Heart right ventricle (tissue), 16 donors: Measurements from ENCODE around the gene RDH16. TPM values are rescaled to one million over a fixed set of nuclear protein-coding genes. Genes with fewer than 3 reads are reported as not detected.

Experiments used
- ATAC-seq, 8 donors: fragments of 200-7000 bp; cut with Tn5 transposase; one replicate each; pipeline ENCODE4 v1.9.1; 2020; ENCODE audit warnings: mild to moderate bottlenecking in 8 of 8, moderate library complexity in 8 of 8, moderate number of reproducible peaks in 1 of 8
- DNase-seq, 2 donors: peaks; one replicate each; pipeline ENCODE4 v3.0.0-alpha.2; 2020
- H3K27ac ChIP-seq, 10 donors: fragments of 200-600 bp; sonication (generic) in 2 of 10; one replicate each; pipeline versions ENCODE4 v1.5.0 to v1.8.0; 2020 to 2022; ENCODE audit warnings: mild to moderate bottlenecking in 3 of 10
- H3K27me3 ChIP-seq, 7 donors: fragments of 200-600 bp; one replicate each; pipeline ENCODE4 v1.8.0; 2021 to 2022; ENCODE audit warnings: mild to moderate bottlenecking in 2 of 7
- H3K36me3 ChIP-seq, 9 donors: fragments of 200-600 bp; sonication (generic) in 1 of 9; one replicate each; pipeline versions ENCODE4 v1.5.0 to v1.8.0; 2020 to 2022; ENCODE audit warnings: mild to moderate bottlenecking in 2 of 9
- H3K4me1 ChIP-seq, 9 donors: fragments of 200-600 bp; sonication (generic) in 1 of 9; one replicate each; pipeline versions ENCODE4 v1.5.0 to v1.8.0; 2020 to 2022; ENCODE audit warnings: mild to moderate bottlenecking in 4 of 9
- H3K4me3 ChIP-seq, 10 donors: fragments of 200-600 bp; sonication (generic) in 2 of 10; one replicate each; pipeline versions ENCODE4 v1.5.0 to v1.8.0; 2020 to 2022; ENCODE audit warnings: mild to moderate bottlenecking in 7 of 10, moderate library complexity in 2 of 10
- H3K9me3 ChIP-seq, 11 donors: fragments of 200-600 bp in 10 of 11; sonication (generic) in 2 of 11; one replicate each; pipeline versions ENCODE4 v1.5.0 to v1.8.0; 2013 to 2022; ENCODE audit warnings: mild to moderate bottlenecking in 2 of 11, control low read depth in 1 of 11, moderate library complexity in 1 of 11
- WGBS, 2 donors: extraction: QIAGEN DNeasy Blood & Tissue Kit; methylation state at CpG; one replicate each; pipeline ENCODE4 v1.1.7; 2013; ENCODE audit warnings: inconsistent platforms in 1 of 2; 5-methylcytosine and 5-hydroxymethylcytosine counted together
- intact Hi-C, 10 donors: fragments of 100-400 bp; cut with DNase I; formaldehyde crosslinking; loops; one replicate each; pipeline versions ENCODE4 v1.11.1 to v1.14.2; 2022
- polyA plus RNA-seq, 2 donors: library from polyadenylated mRNA; stranded (reverse); fragments of 200-250 nt; gene quantifications; one replicate each; pipeline ENCODE4 v1.2.3, GENCODE V29; 2013
- total RNA-seq, 10 donors: library from RNA; stranded (reverse); fragmentation: NEBNext Ultra II Directional in 3 of 10; extraction: Animal tissue kit (Norgen Biotek cat#: 25700) in 3 of 10; gene quantifications; one replicate each; pipeline versions ENCODE4 v1.2.1 to v1.2.4, GENCODE V29; 2021 to 2023
- TF ChIP-seq, protein P1 (sequence below), 9 donors: fragments of 200-600 bp; sonication (generic) in 2 of 9; IDR thresholded peaks; one replicate each; pipeline versions ENCODE4 v1.5.0 to v1.8.0; 2021 to 2022; ENCODE audit warnings: antibody characterized with exemption in 9 of 9, mild to moderate bottlenecking in 5 of 9, moderate library complexity in 1 of 9
- donor health status: Arrhythmogenic right ventricular cardiomyopathy.
- donor health status: ischemic (EF 13 %, LVEDD 7.1; RV severe dilation, severe dysfunction).
- donor health status: healthy with polysubstance abuse.
- donor health status: DM: no; HTN: yes; CAD: no.
- donor health status: DM: no; HTN: no; CAD: no.
- donor health status: ischemic (EF 25% LVEDD 6.9; RV normal size, moderate dysfunction).
- donor health status: ischemic (EF 25% LVEDD 5.7; RV mildly dilated, moderate dysfunction).
- donor health status: healthy.
- donor health status: DM: yes; HTN: yes; CAD: no.
- donor health status: Ischemic cardiomyopathy.
- donor health status: ischemic (EF 35%, LVEDD 5.7; RV mildly dilated, moderate dysfunction).
- donor health status: nonischemic (EF 11% LVEDD 7.7; RV severe dilation, severe dysfunction).
- donor health status: DM: yes; HTN: yes; CAD: no.
- donor health status: PGD.
- donor health status: ischemic (EF 29% LVEDD 5.4; RV normal size, mild dysfunction).
- donor health status: nonischemic (EF 23%, LVEDD 6.1; RV moderate dilation, normal function).

The RDH16 gene
- total and polyA plus RNA-seq, 12 donors = 0.12 to 0.59 (median 0.23) TPM; not detected in 2

DNA sequence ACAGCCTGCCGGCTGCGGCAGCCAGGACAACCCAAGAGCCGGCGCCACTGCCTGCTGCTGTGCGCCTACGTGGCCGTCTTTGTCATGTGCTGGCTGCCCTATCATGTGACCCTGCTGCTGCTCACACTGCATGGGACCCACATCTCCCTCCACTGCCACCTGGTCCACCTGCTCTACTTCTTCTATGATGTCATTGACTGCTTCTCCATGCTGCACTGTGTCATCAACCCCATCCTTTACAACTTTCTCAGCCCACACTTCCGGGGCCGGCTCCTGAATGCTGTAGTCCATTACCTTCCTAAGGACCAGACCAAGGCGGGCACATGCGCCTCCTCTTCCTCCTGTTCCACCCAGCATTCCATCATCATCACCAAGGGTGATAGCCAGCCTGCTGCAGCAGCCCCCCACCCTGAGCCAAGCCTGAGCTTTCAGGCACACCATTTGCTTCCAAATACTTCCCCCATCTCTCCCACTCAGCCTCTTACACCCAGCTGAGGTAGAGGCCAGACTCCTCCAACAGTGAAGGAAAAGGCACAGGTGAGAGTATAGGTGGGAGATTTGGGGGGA lies 38.6 kb upstream of the RDH16 start:
- DNase-seq = no peak
- Histone ChIP-seq H3K9me3 (no peaks in the 10 kb centered on the region), H3K36me3 (peaks cover 0 to 42% (median 3%) of the 10 kb centered on the region in 9 donors), H3K4me1 (peaks cover 0 to 27% (median 14%) of the 10 kb centered on the region in 9 donors), H3K27me3 (no peaks in the 10 kb centered on the region), H3K4me3 (no peak overlapping the region), H3K27ac (no peak overlapping the region)
- intact Hi-C loops = no loop called here
- no peak for ATAC-seq
- TF ChIP-seq, protein P1, sequence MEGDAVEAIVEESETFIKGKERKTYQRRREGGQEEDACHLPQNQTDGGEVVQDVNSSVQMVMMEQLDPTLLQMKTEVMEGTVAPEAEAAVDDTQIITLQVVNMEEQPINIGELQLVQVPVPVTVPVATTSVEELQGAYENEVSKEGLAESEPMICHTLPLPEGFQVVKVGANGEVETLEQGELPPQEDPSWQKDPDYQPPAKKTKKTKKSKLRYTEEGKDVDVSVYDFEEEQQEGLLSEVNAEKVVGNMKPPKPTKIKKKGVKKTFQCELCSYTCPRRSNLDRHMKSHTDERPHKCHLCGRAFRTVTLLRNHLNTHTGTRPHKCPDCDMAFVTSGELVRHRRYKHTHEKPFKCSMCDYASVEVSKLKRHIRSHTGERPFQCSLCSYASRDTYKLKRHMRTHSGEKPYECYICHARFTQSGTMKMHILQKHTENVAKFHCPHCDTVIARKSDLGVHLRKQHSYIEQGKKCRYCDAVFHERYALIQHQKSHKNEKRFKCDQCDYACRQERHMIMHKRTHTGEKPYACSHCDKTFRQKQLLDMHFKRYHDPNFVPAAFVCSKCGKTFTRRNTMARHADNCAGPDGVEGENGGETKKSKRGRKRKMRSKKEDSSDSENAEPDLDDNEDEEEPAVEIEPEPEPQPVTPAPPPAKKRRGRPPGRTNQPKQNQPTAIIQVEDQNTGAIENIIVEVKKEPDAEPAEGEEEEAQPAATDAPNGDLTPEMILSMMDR (IDR thresholded peaks at IDR 0.05) = no peak
- 92 to 94% methylated on average over 11 of the region's 11 CpGs for WGBS, 2 donors

DNA sequence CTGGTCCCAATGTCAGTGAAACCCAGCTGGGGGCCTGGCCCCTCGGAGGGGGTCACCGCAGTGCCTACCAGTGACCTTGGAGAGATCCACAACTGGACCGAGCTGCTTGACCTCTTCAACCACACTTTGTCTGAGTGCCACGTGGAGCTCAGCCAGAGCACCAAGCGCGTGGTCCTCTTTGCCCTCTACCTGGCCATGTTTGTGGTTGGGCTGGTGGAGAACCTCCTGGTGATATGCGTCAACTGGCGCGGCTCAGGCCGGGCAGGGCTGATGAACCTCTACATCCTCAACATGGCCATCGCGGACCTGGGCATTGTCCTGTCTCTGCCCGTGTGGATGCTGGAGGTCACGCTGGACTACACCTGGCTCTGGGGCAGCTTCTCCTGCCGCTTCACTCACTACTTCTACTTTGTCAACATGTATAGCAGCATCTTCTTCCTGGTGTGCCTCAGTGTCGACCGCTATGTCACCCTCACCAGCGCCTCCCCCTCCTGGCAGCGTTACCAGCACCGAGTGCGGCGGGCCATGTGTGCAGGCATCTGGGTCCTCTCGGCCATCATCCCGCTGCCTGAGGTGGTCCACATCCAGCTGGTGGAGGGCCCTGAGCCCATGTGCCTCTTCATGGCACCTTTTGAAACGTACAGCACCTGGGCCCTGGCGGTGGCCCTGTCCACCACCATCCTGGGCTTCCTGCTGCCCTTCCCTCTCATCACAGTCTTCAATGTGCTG lies 38.0 kb upstream of the RDH16 start:
- H3K27ac ChIP-seq = no peak overlapping the region
- no peaks in the 10 kb centered on the region for H3K27me3 ChIP-seq
- H3K4me1 ChIP-seq = peaks cover 0 to 32% (median 14%) of the 10 kb centered on the region in 9 donors
- WGBS, 2 donors = 94% methylated on average over 25 to 26 of the region's 26 CpGs
- intact Hi-C loops = no loop called here
- TF ChIP-seq, protein P1 (IDR thresholded peaks at IDR 0.05) = no peak
- DNase-seq = no peak
- no peak overlapping the region for H3K4me3 ChIP-seq
- H3K9me3 ChIP-seq = no peaks in the 10 kb centered on the region
- ATAC-seq = no peak
- H3K36me3 ChIP-seq = peaks cover 0 to 36% (median 3%) of the 10 kb centered on the region in 9 donors

GRCh38 chr12:56994231-56994746 lies 36.9 kb upstream of the RDH16 start:
- TF ChIP-seq, protein P1 (IDR thresholded peaks at IDR 0.05) = no peak
- H3K27me3 ChIP-seq = no peaks in the 10 kb centered on the region
- intact Hi-C loops = loop anchor here in 1 of 10 donors (5.0 kb wide), 1 partner anchor 157 kb away; no protein-coding TSS in a partner anchor
- peaks cover 0 to 41% (median 17%) of the 10 kb centered on the region in 9 donors for H3K4me1 ChIP-seq
- H3K9me3 ChIP-seq = no peaks in the 10 kb centered on the region
- no peak overlapping the region for H3K4me3 ChIP-seq
- H3K27ac ChIP-seq = no peak overlapping the region
- ATAC-seq (no peak), DNase-seq (no peak)
- H3K36me3 ChIP-seq = peaks cover 0 to 27% (median 0%) of the 10 kb centered on the region in 9 donors
- 72 to 74% methylated on average over 10 of the region's 10 CpGs for WGBS, 2 donors

- Histone ChIP-seq H3K27ac (no peak overlapping the region), H3K4me3 (no peak overlapping the region), H3K27me3 (no peaks in the 10 kb centered on the region), H3K4me1 (peaks cover 2 to 49% (median 24%) of the 10 kb centered on the region in 9 donors), H3K36me3 (peaks cover 0 to 18% (median 0%) of the 10 kb centered on the region in 9 donors), H3K9me3 (no peaks in the 10 kb centered on the region)
- ATAC-seq (no peak), DNase-seq (no peak)
- TF ChIP-seq, protein P1 (IDR thresholded peaks at IDR 0.05) = no peak
- 79 to 84% methylated on average over 10 of the region's 10 CpGs for WGBS, 2 donors
- intact Hi-C loops = loop anchor here in 1 of 10 donors (5.0 kb wide), 1 partner anchor 156 kb away; no protein-coding TSS in a partner anchor
Observed at GRCh38 chr12:56993346-56993745, 35.9 kb upstream of the RDH16 start.
